Activated CD4-positive, alpha-beta T cell treated with anti-CD3 and anti-CD28 coated beads, Interleukin-2, Interleukin-6, amounts not matched to agents 100 ng/mL and 50 ng/mL, durations not matched to agents 16 hours and 8 hours (primary cell): ENCODE results near the gene SSBP3.
"Not testable (repeated sequence)": the region's sequence is repeated elsewhere in the genome, so short reads cannot be mapped to it uniquely, and the experiment has no call there.

Source experiments
- DNase-seq: peaks from one replicate; pipeline ENCODE4 v3.0.0-alpha.2; 2020

Gene SSBP3

DNA sequence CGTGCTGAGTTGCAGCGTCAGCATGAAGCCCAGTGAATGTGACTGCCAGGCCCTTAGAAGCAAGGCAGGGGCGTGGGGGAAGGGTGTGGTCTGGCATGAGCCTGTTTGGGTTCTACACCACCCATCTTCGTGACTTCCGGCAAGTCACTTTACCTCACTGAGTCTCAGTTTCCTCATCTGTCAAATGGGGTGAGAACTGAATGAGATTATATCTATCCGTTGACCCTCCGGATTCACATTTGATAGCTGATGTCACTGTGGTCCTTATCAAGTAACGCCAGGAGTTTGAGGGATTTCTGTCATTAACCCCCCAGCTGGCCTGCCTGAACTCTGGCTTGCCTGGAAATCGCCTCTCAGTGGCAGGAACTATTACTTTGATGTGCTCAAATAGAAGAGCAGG, 190.7 kb downstream of the SSBP3 start:
- no peak for DNase-seq

DNA sequence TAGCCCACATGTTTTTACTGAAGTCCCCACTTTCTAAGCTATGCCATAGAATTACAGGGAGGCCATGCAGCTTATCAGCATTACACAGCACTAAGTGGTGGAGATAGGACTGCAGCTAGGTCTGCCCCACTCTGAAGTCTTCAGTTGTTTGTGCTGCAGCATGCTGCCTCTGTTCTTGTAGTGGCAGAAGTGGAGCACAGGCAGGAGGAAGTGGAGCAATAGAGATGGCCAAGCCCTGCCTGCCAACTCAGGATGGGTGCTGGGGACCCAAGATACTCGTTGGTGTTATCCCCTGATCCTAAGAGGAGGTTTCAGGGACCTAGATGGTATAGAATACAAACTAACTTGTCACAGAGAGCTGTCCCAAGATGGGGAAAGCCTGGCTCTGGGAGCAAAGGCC, 193.3 kb downstream of the SSBP3 start:
- no peak for DNase-seq

DNA sequence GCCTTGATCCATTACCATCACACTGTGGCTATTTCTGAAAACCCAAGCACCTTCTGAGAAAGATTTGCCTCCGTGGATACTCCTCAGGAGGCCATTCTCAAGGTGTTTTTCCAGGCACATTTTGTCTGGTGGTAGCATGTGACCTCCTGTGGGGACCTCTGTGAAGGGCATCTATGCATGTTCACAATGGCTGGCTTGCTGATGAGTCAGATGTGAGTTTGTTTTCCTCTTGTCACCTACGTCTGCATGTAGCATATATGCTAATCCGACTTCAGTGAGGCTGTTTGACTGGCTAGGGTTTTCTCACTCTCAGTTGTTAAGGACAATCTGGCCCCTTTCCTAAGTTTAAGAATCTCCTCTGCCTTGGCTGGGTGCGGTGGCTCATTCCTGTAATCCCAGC, 198.3 kb downstream of the SSBP3 start:
- not testable (repeated sequence) for DNase-seq

DNA sequence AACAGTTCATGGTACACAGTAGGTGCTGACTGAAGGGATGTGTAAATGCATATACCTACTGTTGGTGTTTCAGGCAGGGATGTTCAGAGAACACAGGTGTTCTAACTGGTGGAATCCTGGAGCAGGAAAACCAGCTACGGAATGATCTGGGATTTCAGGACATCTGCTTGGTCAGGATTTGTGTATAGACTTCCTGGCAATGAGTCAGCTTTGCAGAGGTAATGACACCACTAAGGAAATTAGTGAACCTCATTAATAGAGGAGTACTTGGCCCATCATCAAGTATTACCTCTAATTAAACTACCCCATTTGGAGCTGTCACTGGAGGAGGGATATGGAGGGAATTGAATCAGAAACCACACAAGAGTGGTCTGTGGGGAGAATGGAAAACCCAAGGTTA, 198.9 kb downstream of the SSBP3 start:
- DNase-seq, result no peak

DNA sequence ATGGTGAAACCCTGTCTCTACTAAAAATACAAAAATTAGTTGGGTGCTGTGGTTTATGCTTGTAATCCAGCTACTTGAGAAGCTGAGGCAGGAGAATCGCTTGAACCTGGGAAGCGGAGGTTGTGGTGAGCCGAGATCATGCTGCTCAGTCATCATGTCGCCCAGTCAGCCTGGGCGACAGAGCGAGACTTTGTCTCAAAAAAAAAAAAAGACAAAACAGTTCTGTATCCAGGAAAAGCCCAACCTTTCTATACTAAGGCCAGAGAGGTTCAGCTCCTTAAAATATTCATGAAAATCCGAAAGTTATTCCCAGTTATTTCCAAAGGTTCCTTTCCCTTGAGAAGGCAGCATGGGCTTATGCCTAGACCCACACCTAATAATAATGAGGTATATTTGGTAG, 202.0 kb downstream of the SSBP3 start:
- DNase-seq, result no peak

DNA sequence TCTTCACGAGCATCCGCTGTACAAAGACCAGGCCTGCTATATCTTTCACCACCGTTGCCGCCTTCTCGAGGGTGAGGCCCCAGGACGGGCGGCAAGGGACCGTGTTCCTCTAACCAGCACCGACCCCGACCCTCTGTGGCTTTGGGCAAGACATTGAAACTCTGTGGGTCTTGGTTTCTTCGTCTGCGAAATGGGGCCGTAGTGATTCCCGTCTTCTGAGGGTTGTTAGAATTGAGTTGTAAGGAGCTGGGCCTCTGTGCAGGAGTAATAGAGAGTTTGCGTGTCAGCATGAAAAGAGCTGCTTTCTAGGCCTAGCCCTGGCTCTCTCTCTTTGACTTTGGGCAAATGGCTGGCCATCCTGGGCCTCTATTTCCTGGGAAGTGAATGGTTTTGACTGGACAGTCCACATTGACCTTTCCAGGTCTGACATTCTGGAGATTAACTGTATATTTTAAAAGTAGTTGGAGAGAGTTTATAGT, 205.6 kb downstream of the SSBP3 start:
- DNase-seq, result no peak

DNA sequence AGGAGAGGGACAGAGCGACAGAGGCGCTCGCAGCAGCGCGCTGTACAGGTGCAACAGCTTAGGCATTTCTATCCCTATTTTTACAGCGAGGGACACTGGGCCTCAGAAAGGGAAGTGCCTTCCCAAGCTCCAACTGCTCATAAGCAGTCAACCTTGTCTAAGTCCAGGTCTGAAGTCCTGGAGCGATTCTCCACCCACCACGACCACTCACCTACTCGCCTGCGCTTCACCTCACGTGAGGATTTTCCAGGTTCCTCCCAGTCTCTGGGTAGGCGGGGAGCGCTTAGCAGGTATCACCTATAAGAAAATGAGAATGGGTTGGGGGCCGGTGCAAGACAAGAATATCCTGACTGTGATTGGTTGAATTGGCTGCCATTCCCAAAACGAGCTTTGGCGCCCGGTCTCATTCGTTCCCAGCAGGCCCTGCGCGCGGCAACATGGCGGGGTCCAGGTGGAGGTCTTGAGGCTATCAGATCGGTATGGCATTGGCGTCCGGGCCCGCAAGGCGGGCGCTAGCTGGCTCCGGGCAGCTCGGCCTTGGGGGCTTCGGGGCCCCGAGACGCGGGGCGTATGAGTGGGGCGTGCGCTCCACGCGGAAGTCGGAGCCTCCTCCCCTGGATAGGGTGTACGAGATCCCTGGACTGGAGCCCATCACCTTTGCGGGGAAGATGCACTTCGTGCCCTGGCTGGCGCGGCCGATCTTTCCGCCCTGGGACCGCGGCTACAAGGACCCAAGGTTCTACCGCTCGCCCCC, 206.3 kb downstream of the SSBP3 start, which contains the start of the genes CYB5RL and MRPL37:
CYB5RL (minus strand) TSS at position 266 of the 754 bp plus-strand sequence. CDS start 4,414 bp downstream, outside the sequence.
MRPL37 (plus strand) TSS at position 403 of the 754 bp plus-strand sequence; CDS start at position 480, 77 bp downstream.
- peak; percentile 97 for DNase-seq

DNA sequence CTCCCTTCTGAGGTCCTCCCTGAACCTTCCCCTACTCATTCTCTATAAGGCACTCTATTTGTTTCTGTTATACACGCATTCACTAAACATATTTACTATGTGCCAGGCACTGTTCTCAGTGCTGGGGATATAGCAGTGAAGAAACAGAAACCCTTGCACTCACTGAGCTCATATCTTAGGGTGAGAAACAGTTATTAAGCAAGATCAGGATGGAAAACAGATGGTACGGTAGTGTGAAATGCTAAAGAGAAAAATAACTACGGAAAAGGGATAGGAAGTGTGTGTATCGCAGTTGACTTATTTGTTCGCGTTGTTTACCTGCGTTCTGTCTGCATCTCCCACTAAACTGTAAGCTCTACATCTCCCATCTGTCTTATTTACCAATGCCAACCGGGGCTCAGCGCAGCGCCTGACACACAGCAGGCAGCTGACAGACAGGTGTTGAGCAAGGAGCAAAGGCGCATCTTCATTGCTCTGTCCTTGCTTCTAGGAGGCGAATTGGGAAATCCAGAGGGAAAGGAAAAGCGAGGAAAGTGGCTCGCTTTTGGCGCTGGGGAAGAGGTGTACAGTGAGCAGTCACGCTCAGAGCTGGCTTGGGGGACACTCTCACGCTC, 206.9 kb downstream of the SSBP3 start:
- DNase-seq, result no peak

DNA sequence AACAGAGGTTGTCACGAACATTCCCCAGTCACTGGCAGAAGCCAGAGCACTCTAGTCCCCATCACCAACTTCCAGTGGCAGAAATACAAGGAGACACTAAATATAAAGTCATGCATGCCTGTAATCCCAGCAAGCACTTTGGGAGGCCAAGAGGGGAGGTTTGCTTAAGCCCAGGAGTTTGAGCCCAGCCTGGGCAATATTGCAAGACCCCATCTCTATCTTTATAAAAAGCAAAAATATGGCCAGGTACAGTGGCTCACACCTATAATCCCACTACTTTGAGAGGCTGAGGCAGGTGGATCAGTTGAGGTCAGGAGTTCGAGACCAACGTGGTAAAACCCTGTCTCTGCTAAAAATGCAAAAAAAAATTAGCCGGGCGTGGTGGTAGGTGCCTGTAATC, 212.7 kb downstream of the SSBP3 start:
- no peak for DNase-seq

DNA sequence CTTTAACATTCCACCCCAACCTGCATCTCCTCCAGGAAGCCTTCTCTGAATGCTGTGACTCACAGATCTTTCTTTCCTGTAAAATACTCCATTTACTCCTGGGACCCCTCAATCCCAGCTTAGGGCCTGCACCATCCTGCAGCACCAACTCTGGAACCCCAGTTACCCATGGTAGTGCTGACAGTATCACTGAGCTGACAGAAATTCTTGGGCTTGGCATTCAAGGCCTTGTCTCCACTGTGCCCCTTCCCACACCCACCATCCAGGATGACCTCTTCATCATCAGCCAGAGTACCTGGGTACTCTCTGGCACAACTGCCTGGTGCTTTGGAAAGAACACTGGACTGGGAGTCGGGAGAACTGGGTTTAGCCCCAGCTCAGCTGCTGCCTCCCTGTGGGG, 214.7 kb downstream of the SSBP3 start:
- no peak for DNase-seq

DNA sequence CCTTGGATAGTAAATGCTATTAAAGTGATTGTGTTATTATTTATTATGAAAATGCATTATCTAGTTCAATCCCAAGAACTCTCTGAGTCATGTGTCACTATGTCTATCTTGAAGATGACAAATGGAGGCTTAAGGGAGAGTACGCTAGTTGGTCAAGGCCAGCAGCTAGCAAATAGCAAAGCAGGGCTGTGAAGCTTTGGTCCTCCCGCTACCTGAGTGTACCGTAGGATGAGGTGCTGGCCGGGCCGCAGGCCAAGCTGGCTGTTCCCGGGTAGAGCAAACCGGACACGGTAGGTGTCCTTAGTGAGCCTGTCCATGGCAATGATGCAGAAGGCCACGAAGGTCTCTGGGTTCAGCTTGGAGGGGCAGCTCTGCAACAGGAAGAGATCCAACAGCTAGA, 215.7 kb downstream of the SSBP3 start:
- DNase-seq, result no peak

DNA sequence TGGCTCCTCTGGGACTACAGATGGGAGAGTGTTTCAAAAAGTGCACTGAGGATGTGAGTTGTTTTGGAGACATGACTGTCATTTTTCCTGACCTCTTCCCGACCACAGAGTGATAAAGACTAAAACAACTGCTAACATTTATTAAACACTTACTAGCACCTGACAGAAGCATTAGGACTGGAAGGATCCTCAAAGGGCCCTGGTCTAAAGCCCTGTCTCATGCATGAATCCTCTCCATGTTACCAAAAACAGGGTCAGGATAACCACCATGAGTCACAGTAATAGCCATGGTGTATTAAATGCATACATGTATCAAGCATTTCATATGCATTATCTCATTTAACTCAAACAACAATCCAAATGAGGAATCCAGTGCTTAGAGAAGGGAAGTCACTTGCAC, 217.9 kb downstream of the SSBP3 start:
- DNase-seq, result no peak

DNA sequence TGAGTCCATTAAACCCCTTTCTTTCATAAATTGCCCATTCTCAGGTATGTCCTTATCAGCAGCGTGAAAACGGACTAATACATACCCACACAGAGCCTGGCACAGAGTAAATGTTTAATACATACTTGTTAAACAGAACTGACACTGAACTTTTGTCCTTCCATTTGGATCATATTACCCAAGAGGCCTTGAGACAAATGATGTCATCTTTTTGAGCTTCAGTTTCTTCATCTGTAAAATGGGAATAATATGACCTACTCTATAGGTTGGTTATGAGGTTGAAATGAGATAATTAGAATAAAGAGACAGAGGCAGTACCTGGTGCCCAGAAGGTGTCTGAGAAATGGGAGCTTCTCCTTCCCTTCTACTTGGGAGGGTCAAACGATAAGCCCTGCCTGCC, 220.1 kb downstream of the SSBP3 start:
- no peak for DNase-seq

DNA sequence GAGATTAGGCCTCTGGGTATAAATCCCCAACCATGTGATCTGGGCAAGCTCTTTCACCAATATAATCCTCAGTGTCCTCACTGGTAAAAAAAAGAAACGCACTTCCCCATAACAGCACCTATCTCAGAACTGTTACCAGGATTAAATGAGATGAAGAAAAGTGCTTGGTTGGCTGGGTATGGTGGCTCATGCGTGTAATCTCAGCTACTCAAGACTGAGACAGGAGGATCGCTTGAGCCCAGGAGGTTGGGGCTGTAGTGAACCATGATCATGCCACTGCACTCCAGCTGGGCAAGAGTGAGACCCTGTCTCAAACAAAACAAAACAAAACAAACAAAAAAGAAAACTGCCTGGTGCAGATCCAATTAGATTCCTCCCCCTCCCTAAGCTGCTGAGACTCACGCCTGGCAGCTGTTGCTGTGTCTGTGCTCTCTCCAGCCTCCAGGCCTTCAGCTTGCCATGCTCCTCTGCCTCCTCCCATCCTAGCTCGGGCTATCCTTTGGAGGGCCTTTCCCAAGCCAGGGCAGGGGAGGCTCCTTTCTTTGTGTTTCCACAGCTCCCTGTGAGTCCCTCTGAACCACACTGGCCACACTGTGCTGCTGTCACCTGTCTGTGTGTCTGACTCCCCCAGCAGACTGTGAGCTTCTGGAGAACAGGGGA, 225.4 kb downstream of the SSBP3 start:
- DNase-seq, result no peak

DNA sequence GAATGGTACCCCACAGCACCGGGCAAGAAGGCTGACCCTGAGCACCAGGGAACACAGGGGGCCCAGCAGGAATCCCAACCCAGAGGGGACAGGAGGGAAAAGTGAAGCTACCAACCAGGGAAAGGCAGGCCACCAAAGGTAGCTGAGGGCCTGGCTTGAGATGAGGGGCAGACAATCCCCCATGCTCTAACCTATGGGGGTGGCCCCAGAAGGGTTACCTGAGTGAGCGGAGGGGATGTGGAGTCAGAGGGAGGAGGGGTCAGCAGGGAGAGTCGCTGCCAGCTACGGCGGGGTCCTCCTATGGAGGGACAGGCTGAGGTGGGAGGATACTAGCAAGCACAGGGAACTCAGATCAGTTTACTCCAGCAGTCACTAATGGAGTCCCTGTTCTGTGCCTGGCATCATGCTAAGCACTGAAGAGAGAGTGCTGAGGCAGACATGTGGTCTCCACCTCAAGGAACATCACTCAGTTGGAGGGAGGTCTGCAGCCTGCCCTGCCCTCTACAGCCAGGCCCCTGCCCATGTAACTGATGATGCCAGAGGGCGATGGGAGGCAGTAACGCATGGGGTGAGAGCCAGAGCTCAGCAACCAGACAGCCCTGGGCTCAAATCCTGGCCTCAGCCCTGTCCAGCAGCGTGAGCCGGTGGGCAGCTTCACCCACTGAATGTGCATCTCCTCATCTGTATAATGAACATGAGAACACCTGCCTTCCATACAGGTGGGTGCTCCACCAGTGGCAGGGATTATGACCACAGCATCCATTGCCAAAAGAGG, 227.7 kb downstream of the SSBP3 start:
- no peak for DNase-seq

DNA sequence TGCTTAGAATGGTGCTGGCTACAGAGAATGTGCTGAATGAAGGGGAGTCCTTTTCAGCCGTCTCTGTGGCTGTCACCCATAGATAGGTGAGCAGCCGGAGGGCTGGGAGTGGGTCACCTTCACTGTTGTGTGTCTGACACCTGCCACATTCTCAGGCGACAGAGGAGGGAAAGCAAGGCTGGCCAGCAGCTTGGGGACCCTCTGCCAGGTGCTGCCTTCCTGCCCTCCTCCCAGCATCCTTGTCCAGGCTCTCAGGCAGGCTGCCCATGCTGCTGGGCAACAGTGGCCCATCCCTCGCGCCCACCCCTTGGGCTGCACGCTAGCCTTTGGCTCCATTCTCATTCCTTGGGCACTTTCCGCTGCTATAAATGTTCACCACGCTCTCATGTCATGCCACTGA, 228.5 kb downstream of the SSBP3 start:
- no peak for DNase-seq

DNA sequence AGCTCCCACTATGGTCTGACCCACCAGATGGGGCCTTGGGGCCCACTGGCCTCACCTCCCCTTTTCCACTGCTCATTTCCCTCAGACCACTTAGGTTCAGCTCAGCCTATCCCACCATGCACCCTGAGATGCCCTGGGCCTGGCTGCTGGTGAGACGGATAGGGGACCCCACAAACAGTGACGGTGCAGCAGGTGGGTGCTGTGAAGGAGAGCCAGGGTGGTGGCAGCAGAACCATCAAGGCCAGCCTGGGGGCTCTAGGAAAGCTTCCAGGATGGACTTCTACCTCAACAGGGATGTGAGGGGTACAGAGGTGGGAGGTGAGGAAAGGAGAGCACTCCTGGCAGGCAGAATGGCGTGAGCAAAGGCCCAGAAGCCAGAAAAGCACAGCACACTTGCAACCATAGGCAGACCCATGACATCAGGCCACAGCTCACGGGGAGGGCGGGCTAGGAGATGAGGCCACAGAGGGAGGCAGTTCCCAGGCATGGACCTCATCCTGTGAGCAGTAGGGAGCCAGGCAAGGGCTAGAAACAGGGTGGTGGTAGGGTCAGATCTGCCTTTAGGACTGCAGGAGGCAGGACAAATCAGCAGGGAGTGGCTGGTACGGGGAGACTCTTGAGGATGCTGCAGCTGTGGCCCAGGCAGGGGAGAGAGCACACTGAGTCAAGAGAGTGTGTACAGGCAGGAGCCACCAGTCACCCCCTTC, 229.4 kb downstream of the SSBP3 start:
- DNase-seq, result no peak
